Activated naive CD8-positive, alpha-beta T cell (primary cell): Measurements from ENCODE around the gene RNF5.
"Not testable (repeated sequence)": the region's sequence is repeated elsewhere in the genome, so short reads cannot be mapped to it uniquely, and the experiment has no call there.

Experiments used
- H3K27ac Mint-ChIP-seq: one replicate; pipeline ENCODE4 v1.8.0; 2021; ENCODE audit warnings: mixed read lengths
- H3K27me3 Mint-ChIP-seq: one replicate; pipeline ENCODE4 v1.8.0; 2021; ENCODE audit warnings: mixed read lengths
- H3K36me3 Mint-ChIP-seq: one replicate; pipeline ENCODE4 v1.8.0; 2021; ENCODE audit warnings: mixed read lengths
- H3K4me1 Mint-ChIP-seq: one replicate; pipeline ENCODE4 v1.8.0; 2021; ENCODE audit warnings: low read depth, mixed read lengths
- H3K4me3 Mint-ChIP-seq: one replicate; pipeline ENCODE4 v1.8.0; 2021; ENCODE audit warnings: mild to moderate bottlenecking, mixed read lengths
- H3K9me3 Mint-ChIP-seq: one replicate; pipeline ENCODE4 v1.8.0; 2021; ENCODE audit warnings: low read depth, mixed read lengths

The RNF5 gene

GRCh38 chr6:32187725-32188380, 9.6 kb downstream of the RNF5 start:
- peaks cover 11% of the 10 kb centered on the region for H3K36me3 Mint-ChIP-seq
- peaks cover 56% of the 10 kb centered on the region for H3K4me1 Mint-ChIP-seq

GRCh38 chr6:32188381-32189068, 10.3 kb downstream of the RNF5 start:
- Mint-ChIP-seq H3K4me3 (peak overlapping the region; percentile 95), H3K9me3 (no peaks in the 10 kb centered on the region), H3K27me3 (no peaks in the 10 kb centered on the region), H3K4me1 (peaks cover 62% of the 10 kb centered on the region), H3K36me3 (peaks cover 11% of the 10 kb centered on the region), H3K27ac (peak overlapping the region; percentile 94)

More at GRCh38 chr6:32187725-32188380, 9.6 kb downstream of the RNF5 start:
- Mint-ChIP-seq H3K27ac (peak overlapping the region; percentile 94), H3K4me3 (peak overlapping the region; percentile 95)
- not testable (repeated sequence) for H3K9me3 Mint-ChIP-seq, H3K27me3 Mint-ChIP-seq

GRCh38 chr6:32189069-32189741, 11.0 kb downstream of the RNF5 start:
- Mint-ChIP-seq H3K27me3 (no peaks in the 10 kb centered on the region), H3K4me3 (peak overlapping the region; percentile 95), H3K36me3 (peaks cover 11% of the 10 kb centered on the region), H3K9me3 (no peaks in the 10 kb centered on the region), H3K4me1 (peaks cover 68% of the 10 kb centered on the region), H3K27ac (peak overlapping the region; percentile 94)

GRCh38 chr6:32189742-32190053, 11.5 kb downstream of the RNF5 start:
- peak overlapping the region; percentile 95 for H3K4me3 Mint-ChIP-seq
- peaks cover 72% of the 10 kb centered on the region for H3K4me1 Mint-ChIP-seq
- H3K9me3 Mint-ChIP-seq: no peaks in the 10 kb centered on the region
- H3K27me3 Mint-ChIP-seq: no peaks in the 10 kb centered on the region
- H3K27ac Mint-ChIP-seq: peak overlapping the region; percentile 94
- peaks cover 11% of the 10 kb centered on the region for H3K36me3 Mint-ChIP-seq

GRCh38 chr6:32190054-32190851, 12.0 kb downstream of the RNF5 start, which contains the start of gene PBX2:
Gene PBX2, minus strand, starts transcription at chr6:32190202. Its CDS starts 287 bp downstream, at chr6:32189915.
- Mint-ChIP-seq H3K27ac (peak within 1 kb of the TSS; percentile 97), H3K36me3 (peaks cover 11% of the 10 kb centered on the region), H3K4me1 (peaks cover 75% of the 10 kb centered on the region)

GRCh38 chr6:32190911-32191677, 12.9 kb downstream of the RNF5 start:
- Mint-ChIP-seq H3K27ac (peak overlapping the region; percentile 97), H3K36me3 (peaks cover 7% of the 10 kb centered on the region), H3K4me1 (peaks cover 70% of the 10 kb centered on the region)

More at GRCh38 chr6:32190054-32190851, 12.0 kb downstream of the RNF5 start, which contains the start of gene PBX2:
- Mint-ChIP-seq H3K27me3 (no peaks in the 10 kb centered on the region), H3K4me3 (peak within 1 kb of the TSS; percentile 95), H3K9me3 (no peaks in the 10 kb centered on the region)

GRCh38 chr6:32191696-32192607, 13.7 kb downstream of the RNF5 start:
- peaks cover 7% of the 10 kb centered on the region for H3K36me3 Mint-ChIP-seq
- H3K4me3 Mint-ChIP-seq: peak overlapping the region; percentile 94
- no peaks in the 10 kb centered on the region for H3K27me3 Mint-ChIP-seq
- H3K9me3 Mint-ChIP-seq: no peaks in the 10 kb centered on the region
- H3K27ac Mint-ChIP-seq: peak overlapping the region; percentile 97
- peaks cover 65% of the 10 kb centered on the region for H3K4me1 Mint-ChIP-seq

More at GRCh38 chr6:32190911-32191677, 12.9 kb downstream of the RNF5 start:
- peak overlapping the region; percentile 94 for H3K4me3 Mint-ChIP-seq
- no peaks in the 10 kb centered on the region for H3K9me3 Mint-ChIP-seq
- no peaks in the 10 kb centered on the region for H3K27me3 Mint-ChIP-seq

- Mint-ChIP-seq H3K4me3 (peak within 1 kb of the TSS; percentile 94), H3K27ac (peak within 1 kb of the TSS; percentile 97), H3K36me3 (peaks cover 3% of the 10 kb centered on the region)
Measured at GRCh38 chr6:32192608-32193039, 14.4 kb downstream of the RNF5 start, which contains the start of gene GPSM3. Gene GPSM3, minus strand, starts transcription at chr6:32192643. Its CDS starts 130 bp downstream, at chr6:32192513.

GRCh38 chr6:32193096-32193495, 14.9 kb downstream of the RNF5 start:
- Mint-ChIP-seq H3K27ac (peak overlapping the region; percentile 97), H3K4me1 (peaks cover 54% of the 10 kb centered on the region), H3K4me3 (peak overlapping the region; percentile 94)
- not testable (repeated sequence) for H3K36me3 Mint-ChIP-seq, H3K27me3 Mint-ChIP-seq, H3K9me3 Mint-ChIP-seq

More at GRCh38 chr6:32192608-32193039, 14.4 kb downstream of the RNF5 start, which contains the start of gene GPSM3:
- Mint-ChIP-seq H3K9me3 (no peaks in the 10 kb centered on the region), H3K27me3 (no peaks in the 10 kb centered on the region), H3K4me1 (peaks cover 59% of the 10 kb centered on the region)

- peak overlapping the region; percentile 97 for H3K27ac Mint-ChIP-seq
- H3K27me3 Mint-ChIP-seq: no peaks in the 10 kb centered on the region
- H3K4me1 Mint-ChIP-seq: peaks cover 41% of the 10 kb centered on the region
- no peaks in the 10 kb centered on the region for H3K36me3 Mint-ChIP-seq
- H3K4me3 Mint-ChIP-seq: peak overlapping the region; percentile 93
- H3K9me3 Mint-ChIP-seq: no peaks in the 10 kb centered on the region
Measured at GRCh38 chr6:32194388-32194787, 16.2 kb downstream of the RNF5 start.

- Mint-ChIP-seq H3K27me3 (no peaks in the 10 kb centered on the region), H3K4me1 (peaks cover 41% of the 10 kb centered on the region), H3K27ac (peak overlapping the region; percentile 97), H3K36me3 (no peaks in the 10 kb centered on the region), H3K9me3 (no peaks in the 10 kb centered on the region), H3K4me3 (peak overlapping the region; percentile 93)
Measured at GRCh38 chr6:32194825-32195651, 16.8 kb downstream of the RNF5 start.

- H3K4me3 Mint-ChIP-seq: peak overlapping the region; percentile 95
- H3K4me1 Mint-ChIP-seq: peaks cover 41% of the 10 kb centered on the region
- H3K27ac Mint-ChIP-seq: peak overlapping the region; percentile 97
Measured at GRCh38 chr6:32195652-32195901, 17.4 kb downstream of the RNF5 start.

More at GRCh38 chr6:32195652-32195901, 17.4 kb downstream of the RNF5 start:
- Mint-ChIP-seq H3K36me3 (no peaks in the 10 kb centered on the region), H3K27me3 (no peaks in the 10 kb centered on the region), H3K9me3 (no peaks in the 10 kb centered on the region)
